Breast epithelium (tissue), 4 donors: ENCODE data around the gene CALR3. TPM values are rescaled to one million over a fixed set of nuclear protein-coding genes. Genes with fewer than 3 reads are reported as not detected.

ENCODE experiments used
- DNase-seq, 2 donors: peaks; one replicate each; pipeline ENCODE4 v3.0.0-alpha.2; 2019; ENCODE audit warnings: low spot score in 2 of 2
- H3K27ac ChIP-seq, 2 donors: fragments of 200-600 bp; sonication (generic) in 1 of 2; one replicate each; pipeline ENCODE4 v1.5.1; 2016 to 2019; ENCODE audit warnings: mild to moderate bottlenecking in 1 of 2
- H3K27me3 ChIP-seq, 2 donors: fragments of 200-600 bp; sonication (generic) in 1 of 2; one replicate each; pipeline versions ENCODE4 v1.5.1 to v1.6.0; 2017 to 2019; ENCODE audit warnings: control low read depth in 1 of 2, mild to moderate bottlenecking in 1 of 2
- H3K36me3 ChIP-seq: fragments of 200-600 bp; one replicate; pipeline ENCODE4 v1.5.1; 2019
- H3K4me1 ChIP-seq, 2 donors: fragments of 200-600 bp; sonication (generic); one replicate each; pipeline ENCODE4 v1.5.1; 2016 to 2019; ENCODE audit warnings: control low read depth in 1 of 2
- H3K4me3 ChIP-seq, 3 donors: fragments of 200-600 bp; sonication (generic); 1 replicate in 2 of 3; 2 replicates in 1 of 3; pipeline ENCODE4 v1.5.1; 2016 to 2019; ENCODE audit warnings: mild to moderate bottlenecking in 3 of 3, moderate library complexity in 2 of 3
- H3K9me3 ChIP-seq, 2 donors: fragments of 200-600 bp; sonication (generic) in 1 of 2; one replicate each; pipeline ENCODE4 v1.5.1; 2016 to 2019; ENCODE audit warnings: control low read depth in 1 of 2
- POLR2A ChIP-seq: fragments of 450-650 bp; IDR thresholded peaks from one replicate; pipeline ENCODE4 v1.6.1; 2016; ENCODE audit warnings: antibody characterized with exemption, mild to moderate bottlenecking, moderate library complexity
- POLR2AphosphoS5 ChIP-seq, 3 donors: sonication (generic); formaldehyde crosslinking; IDR thresholded peaks; one replicate each; pipeline ENCODE4 v1.6.1; 2017; ENCODE audit warnings: antibody characterized with exemption in 3 of 3
- intact Hi-C: fragments of 100-400 bp; cut with DNase I; formaldehyde crosslinking; loops from one replicate; pipeline ENCODE4 v1.15.1; 2023; ENCODE audit warnings: low total_unique reads
- total RNA-seq, 3 donors: library from RNA; depleted of rRNA; stranded (reverse); fragments of >200 nt; gene quantifications; one replicate each; pipeline ENCODE4 v1.1.0, GENCODE V29; 2016
- TF ChIP-seq, protein P1 (sequence below), 3 donors: fragments of 450-650 bp; IDR thresholded peaks; one replicate each; pipeline ENCODE4 v1.5.1; 2016 to 2017; ENCODE audit warnings: antibody characterized with exemption in 3 of 3, mild to moderate bottlenecking in 3 of 3, moderate library complexity in 3 of 3

Gene CALR3
- total RNA-seq, 3 donors from 2014 or later: not detected

DNA sequence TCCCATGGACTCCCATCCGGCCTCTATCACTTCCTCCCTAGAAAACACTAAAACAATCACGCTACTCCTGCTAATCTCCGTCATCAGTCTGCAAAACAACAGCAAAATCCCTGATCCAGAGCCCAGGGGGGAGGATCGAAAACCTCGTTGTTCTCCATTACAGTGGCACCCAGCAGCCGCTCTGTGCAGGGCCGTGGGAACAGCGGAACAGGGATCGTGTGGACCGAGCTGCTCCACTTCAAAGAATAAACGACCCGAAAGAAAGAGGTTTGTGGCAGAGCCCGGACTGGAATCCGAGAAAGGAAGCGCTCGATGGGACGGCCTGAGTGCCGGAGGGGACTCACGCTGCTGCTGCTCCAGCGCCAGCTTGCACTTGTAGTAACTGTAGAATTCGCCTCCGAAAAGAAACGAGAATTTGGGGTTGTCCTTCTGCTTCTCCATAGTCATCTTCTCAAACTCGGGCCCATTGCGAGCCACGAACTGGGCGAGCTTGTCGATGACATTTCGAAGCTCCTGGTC, 45.6 kb upstream of the CALR3 start:
- Histone ChIP-seq H3K27ac (peak overlapping the region; percentile 82 to 86), H3K27me3 (no peaks in the 10 kb centered on the region), H3K9me3 (no peaks in the 10 kb centered on the region), H3K4me3 (peak overlapping the region; percentile 70 to 99 (median 99)), H3K36me3 (no peaks in the 10 kb centered on the region), H3K4me1 (peaks cover 7 to 8% of the 10 kb centered on the region in 2 donors)
- intact Hi-C loops: no loop called here
- TF ChIP-seq, protein P1, sequence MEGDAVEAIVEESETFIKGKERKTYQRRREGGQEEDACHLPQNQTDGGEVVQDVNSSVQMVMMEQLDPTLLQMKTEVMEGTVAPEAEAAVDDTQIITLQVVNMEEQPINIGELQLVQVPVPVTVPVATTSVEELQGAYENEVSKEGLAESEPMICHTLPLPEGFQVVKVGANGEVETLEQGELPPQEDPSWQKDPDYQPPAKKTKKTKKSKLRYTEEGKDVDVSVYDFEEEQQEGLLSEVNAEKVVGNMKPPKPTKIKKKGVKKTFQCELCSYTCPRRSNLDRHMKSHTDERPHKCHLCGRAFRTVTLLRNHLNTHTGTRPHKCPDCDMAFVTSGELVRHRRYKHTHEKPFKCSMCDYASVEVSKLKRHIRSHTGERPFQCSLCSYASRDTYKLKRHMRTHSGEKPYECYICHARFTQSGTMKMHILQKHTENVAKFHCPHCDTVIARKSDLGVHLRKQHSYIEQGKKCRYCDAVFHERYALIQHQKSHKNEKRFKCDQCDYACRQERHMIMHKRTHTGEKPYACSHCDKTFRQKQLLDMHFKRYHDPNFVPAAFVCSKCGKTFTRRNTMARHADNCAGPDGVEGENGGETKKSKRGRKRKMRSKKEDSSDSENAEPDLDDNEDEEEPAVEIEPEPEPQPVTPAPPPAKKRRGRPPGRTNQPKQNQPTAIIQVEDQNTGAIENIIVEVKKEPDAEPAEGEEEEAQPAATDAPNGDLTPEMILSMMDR (IDR thresholded peaks at IDR 0.05): no peak
- no peak for TF ChIP-seq POLR2A
- no peak for TF ChIP-seq POLR2AphosphoS5 (IDR thresholded peaks at IDR 0.05)
- no peak for DNase-seq

DNA sequence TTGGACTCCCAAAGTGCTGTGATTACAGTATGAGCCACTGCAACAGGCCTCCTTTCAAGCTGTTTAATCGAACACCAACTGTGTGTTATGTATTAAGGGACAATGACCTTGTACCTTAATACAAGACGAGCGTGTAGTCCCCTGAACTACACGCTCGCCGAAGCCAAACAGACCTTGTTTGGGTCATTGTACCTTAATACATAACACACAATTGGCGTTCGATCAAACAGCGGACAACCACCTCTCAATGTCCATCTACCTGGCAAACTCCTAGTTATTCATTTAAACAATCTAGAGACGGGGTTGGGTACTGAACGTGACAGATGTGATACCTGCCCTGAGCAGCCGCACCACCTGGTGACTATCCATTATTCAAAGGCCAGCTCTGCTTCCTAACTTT, 45.0 kb upstream of the CALR3 start:
- intact Hi-C loops: no loop called here
- no peaks in the 10 kb centered on the region for H3K36me3 ChIP-seq
- H3K4me3 ChIP-seq: peak overlapping the region; percentile 70 to 99 (median 99)
- DNase-seq: no peak
- no peaks in the 10 kb centered on the region for H3K27me3 ChIP-seq
- no peak for TF ChIP-seq POLR2AphosphoS5 (IDR thresholded peaks at IDR 0.05)
- no peaks in the 10 kb centered on the region for H3K9me3 ChIP-seq
- peaks cover 7 to 8% of the 10 kb centered on the region in 2 donors for H3K4me1 ChIP-seq
- peak overlapping the region in 1 of 2 donors; percentile 82 for H3K27ac ChIP-seq

DNA sequence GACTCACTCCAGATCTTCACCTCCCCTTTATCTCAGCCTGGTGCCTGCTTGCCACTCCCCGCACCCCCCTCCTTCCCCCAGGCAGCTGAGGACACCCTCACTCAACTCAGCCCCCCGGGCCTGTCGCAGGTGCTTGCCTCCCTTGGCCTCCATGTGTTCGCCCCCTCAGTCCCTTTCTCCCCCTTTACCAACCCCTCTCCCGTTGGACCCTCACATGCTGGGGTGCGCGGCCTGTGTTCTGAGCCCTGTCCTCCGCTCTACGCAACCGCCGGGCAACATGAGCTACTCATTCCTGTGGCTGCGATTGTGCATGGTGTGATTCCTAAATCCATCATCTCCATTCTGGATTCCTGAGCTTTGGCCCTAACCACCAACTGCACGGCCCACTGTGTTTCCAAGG, 41.1 kb upstream of the CALR3 start:
- Histone ChIP-seq H3K27me3 (no peaks in the 10 kb centered on the region), H3K4me1 (peaks cover 7 to 8% of the 10 kb centered on the region in 2 donors), H3K36me3 (peaks cover 9% of the 10 kb centered on the region), H3K27ac (no peak overlapping the region), H3K4me3 (no peak overlapping the region), H3K9me3 (no peaks in the 10 kb centered on the region)
- no peak for DNase-seq
- TF ChIP-seq POLR2A (no peak), POLR2AphosphoS5 (IDR thresholded peaks at IDR 0.05) (no peak)
- TF ChIP-seq, protein P1 (IDR thresholded peaks at IDR 0.05): no peak
- intact Hi-C loops: loop anchor here (5.0 to 10.0 kb wide), 2 partner anchors 90 to 1848 kb away; partner anchors contain the start of genes GDF15 and MED26

DNA sequence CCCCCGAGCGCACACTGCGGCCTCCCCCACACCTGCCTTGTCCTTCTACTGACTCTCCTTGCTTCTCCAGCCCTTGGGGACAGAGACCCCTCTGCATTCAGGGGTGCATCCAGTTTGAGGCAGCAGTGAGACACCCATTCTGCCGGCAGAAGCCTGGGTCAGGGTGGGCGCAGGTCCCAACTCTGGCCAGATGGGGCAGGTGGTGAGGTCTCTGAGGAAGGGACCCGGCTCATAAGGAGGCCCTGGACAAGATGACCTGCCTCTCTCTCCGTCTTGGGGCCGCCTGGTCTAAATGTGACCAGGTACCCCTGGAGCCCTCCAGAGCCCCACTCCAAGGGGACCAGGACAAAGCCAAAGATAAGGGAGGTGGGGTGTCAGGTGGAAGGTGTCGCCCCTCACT, 40.2 kb upstream of the CALR3 start:
- Histone ChIP-seq H3K36me3 (peaks cover 18% of the 10 kb centered on the region), H3K27me3 (no peaks in the 10 kb centered on the region), H3K4me1 (peaks cover 3 to 5% of the 10 kb centered on the region in 2 donors), H3K9me3 (no peaks in the 10 kb centered on the region), H3K27ac (no peak overlapping the region), H3K4me3 (no peak overlapping the region)
- no peak for DNase-seq
- TF ChIP-seq POLR2AphosphoS5 (IDR thresholded peaks at IDR 0.05) (no peak), POLR2A (no peak)
- TF ChIP-seq, protein P1 (IDR thresholded peaks at IDR 0.05): no peak
- intact Hi-C loops: loop anchor here (5.0 to 10.0 kb wide), 2 partner anchors 91 to 1849 kb away; partner anchors contain the start of genes GDF15 and MED26

DNA sequence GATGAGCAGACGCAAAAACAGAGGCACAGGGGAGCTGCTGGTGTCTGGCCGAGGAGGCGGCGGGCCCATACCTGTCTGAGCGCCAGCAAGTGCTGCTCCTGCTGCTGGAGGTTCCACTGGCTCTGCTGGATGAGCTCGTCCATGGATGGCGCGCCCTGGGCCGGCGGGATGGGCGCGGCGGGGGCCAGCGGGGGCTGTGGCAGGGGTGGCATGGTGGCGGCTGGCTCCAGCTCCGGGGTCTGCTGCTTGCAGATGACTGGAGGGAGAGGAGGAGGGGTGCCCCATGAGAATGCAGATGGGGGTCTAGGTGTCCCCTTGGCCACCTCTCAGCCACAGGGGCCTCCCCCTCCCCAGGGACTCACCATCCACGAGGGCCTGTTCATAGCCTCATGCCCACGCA, 39.4 kb upstream of the CALR3 start:
- H3K27ac ChIP-seq: no peak overlapping the region
- no peak for DNase-seq
- no peaks in the 10 kb centered on the region for H3K4me1 ChIP-seq
- H3K27me3 ChIP-seq: no peaks in the 10 kb centered on the region
- no peak overlapping the region for H3K4me3 ChIP-seq
- intact Hi-C loops: loop anchor here (5.0 to 10.0 kb wide), 2 partner anchors 92 to 1849 kb away; partner anchors contain the start of genes GDF15 and MED26
- peaks cover 26% of the 10 kb centered on the region for H3K36me3 ChIP-seq
- no peaks in the 10 kb centered on the region for H3K9me3 ChIP-seq
- TF ChIP-seq POLR2A (no peak), POLR2AphosphoS5 (IDR thresholded peaks at IDR 0.05) (no peak)
- TF ChIP-seq, protein P1 (IDR thresholded peaks at IDR 0.05): no peak
